H9 (cell line): ENCODE measurements around the gene HECTD3. TPM values are rescaled to one million over a fixed set of nuclear protein-coding genes. Genes with fewer than 3 reads are reported as not detected.

Experiments used
- DNase-seq: peaks from one replicate; pipeline ENCODE4 v3.0.0-alpha.2; 2017
- H2AFZ ChIP-seq: one replicate; pipeline ENCODE4 v1.6.1; 2013; ENCODE audit warnings: mild to moderate bottlenecking, low read length, control low read depth, moderate library complexity
- H2AK5ac ChIP-seq: 2 replicates; pipeline ENCODE4 v1.6.1; 2013; ENCODE audit warnings: low read length, control low read depth, mixed read lengths; ENCODE audit not compliant: insufficient read length
- H2BK120ac ChIP-seq: one replicate; pipeline ENCODE4 v1.6.1; 2013; ENCODE audit warnings: low read depth, mild to moderate bottlenecking, low read length, control low read depth, inconsistent platforms; ENCODE audit not compliant: poor library complexity, severe bottlenecking
- H2BK12ac ChIP-seq: 2 replicates; pipeline ENCODE4 v1.6.1; 2013; ENCODE audit warnings: low read length, control low read depth, mixed read lengths, low read depth; ENCODE audit not compliant: insufficient read length
- H2BK15ac ChIP-seq: 2 replicates; pipeline ENCODE4 v1.6.1; 2013; ENCODE audit warnings: low read depth, low read length, control low read depth
- H2BK20ac ChIP-seq: one replicate; pipeline ENCODE4 v1.6.1; 2013; ENCODE audit warnings: low read depth, mild to moderate bottlenecking, low read length, control low read depth, inconsistent platforms; ENCODE audit not compliant: poor library complexity, severe bottlenecking
- H2BK5ac ChIP-seq: 2 replicates; pipeline ENCODE4 v1.6.1; 2013; ENCODE audit warnings: low read length, control low read depth, mixed read lengths; ENCODE audit not compliant: insufficient read length
- H3K14ac ChIP-seq: 2 replicates; pipeline ENCODE4 v1.6.1; 2013; ENCODE audit warnings: low read length, control low read depth; ENCODE audit not compliant: insufficient read depth
- H3K18ac ChIP-seq: 2 replicates; pipeline ENCODE4 v1.6.1; 2013; ENCODE audit warnings: low read depth, mild to moderate bottlenecking, mixed read lengths, low read length, control low read depth; ENCODE audit not compliant: insufficient read length
- H3K23ac ChIP-seq: 2 replicates; pipeline ENCODE4 v1.6.1; 2013; ENCODE audit warnings: low read length, control low read depth, mixed read lengths, low read depth; ENCODE audit not compliant: insufficient read length
- H3K23me2 ChIP-seq: 2 replicates; pipeline ENCODE4 v1.6.1; 2013; ENCODE audit warnings: low read depth, mild to moderate bottlenecking, mixed read lengths, low read length, control low read depth; ENCODE audit not compliant: insufficient read length, poor library complexity, severe bottlenecking
- H3K27ac ChIP-seq: 2 replicates; pipeline ENCODE4 v1.5.1; 2013; ENCODE audit warnings: low read length, control low read depth, mixed read lengths, low read depth; ENCODE audit not compliant: insufficient read length
- H3K27me3 ChIP-seq: 2 replicates; pipeline ENCODE4 v1.6.1; 2013; ENCODE audit warnings: low read length, control low read depth, inconsistent platforms; ENCODE audit not compliant: insufficient read depth
- H3K4ac ChIP-seq: 2 replicates; pipeline ENCODE4 v1.6.1; 2013; ENCODE audit warnings: low read depth, mild to moderate bottlenecking, control low read depth, inconsistent platforms, low read length, moderate library complexity
- H3K4me1 ChIP-seq: 2 replicates; pipeline ENCODE4 v1.6.1; 2013; ENCODE audit warnings: low read length, control low read depth, inconsistent platforms; ENCODE audit not compliant: insufficient read depth
- H3K4me2 ChIP-seq: 2 replicates; pipeline ENCODE4 v1.6.1; 2013; ENCODE audit warnings: low read length, control low read depth, mixed read lengths; ENCODE audit not compliant: insufficient read length, insufficient read depth
- H3K56ac ChIP-seq: 2 replicates; pipeline ENCODE4 v1.6.1; 2013; ENCODE audit warnings: low read depth, mild to moderate bottlenecking, mixed read lengths, low read length, control low read depth; ENCODE audit not compliant: insufficient read length
- H3K79me1 ChIP-seq: 2 replicates; pipeline ENCODE4 v1.6.1; 2013; ENCODE audit warnings: low read depth, mild to moderate bottlenecking, moderate library complexity, low read length, control low read depth, inconsistent platforms; ENCODE audit not compliant: insufficient read depth, poor library complexity, severe bottlenecking
- H3K79me2 ChIP-seq: 2 replicates; pipeline ENCODE4 v1.6.1; 2013; ENCODE audit warnings: low read length, control low read depth, inconsistent platforms; ENCODE audit not compliant: insufficient read depth
- H3K9ac ChIP-seq: 2 replicates; pipeline ENCODE4 v1.6.1; 2013; ENCODE audit warnings: low read length, control low read depth, mixed read lengths; ENCODE audit not compliant: insufficient read length; ENCODE audit errors: extremely low read depth
- H3K9me3 ChIP-seq: one replicate; pipeline ENCODE4 v1.6.1; 2013; ENCODE audit warnings: low read depth, low read length, inconsistent platforms; ENCODE audit not compliant: control insufficient read depth
- H3T11ph ChIP-seq: one replicate; pipeline ENCODE4 v1.6.1; 2013; ENCODE audit warnings: mild to moderate bottlenecking, low read length, control low read depth, inconsistent platforms
- H4K20me1 ChIP-seq: one replicate; pipeline ENCODE4 v1.6.1; 2013; ENCODE audit not compliant: control insufficient read depth, insufficient read length, insufficient read depth
- H4K5ac ChIP-seq: 2 replicates; pipeline ENCODE4 v1.6.1; 2013; ENCODE audit warnings: low read depth, mild to moderate bottlenecking, mixed read lengths, low read length, control low read depth; ENCODE audit not compliant: insufficient read length
- H4K8ac ChIP-seq: replicated peaks from 2 replicates; pipeline ENCODE4 v1.6.1; 2013; ENCODE audit warnings: low read length, control low read depth, mixed read lengths, low read depth; ENCODE audit not compliant: insufficient read length
- H4K91ac ChIP-seq: 2 replicates; pipeline ENCODE4 v1.6.1; 2013; ENCODE audit warnings: low read depth, mild to moderate bottlenecking, moderate library complexity, mixed read lengths, low read length, control low read depth; ENCODE audit not compliant: insufficient read length
- H3K27ac Mint-ChIP-seq, 3 experiments: 2 replicates in 2 of 3; 3 replicates in 1 of 3; pipeline ENCODE4 v1.8.0; 2020 to 2021; ENCODE audit warnings: mixed read lengths in 3 of 3, mild to moderate bottlenecking in 1 of 3, moderate library complexity in 1 of 3
- H3K27me3 Mint-ChIP-seq: 2 replicates; pipeline ENCODE4 v1.8.0; 2021; ENCODE audit warnings: low read depth, mild to moderate bottlenecking, moderate library complexity, mixed read lengths
- H3K36me3 Mint-ChIP-seq, 3 experiments: 2 replicates in 2 of 3; 3 replicates in 1 of 3; pipeline ENCODE4 v1.8.0; 2020 to 2021; ENCODE audit warnings: low read depth in 3 of 3, mixed read lengths in 3 of 3; ENCODE audit not compliant: insufficient read depth in 1 of 3
- H3K4me1 Mint-ChIP-seq, 2 experiments: 2 replicates each; pipeline ENCODE4 v1.8.0; 2020; ENCODE audit warnings: mixed read lengths in 2 of 2
- H3K4me3 Mint-ChIP-seq, 2 experiments: 2 replicates in 1 of 2; 3 replicates in 1 of 2; pipeline ENCODE4 v1.8.0; 2020 to 2021; ENCODE audit warnings: mild to moderate bottlenecking in 2 of 2, mixed read lengths in 2 of 2, moderate library complexity in 1 of 2
- H3K9me3 Mint-ChIP-seq, 2 experiments: 2 replicates in 1 of 2; 3 replicates in 1 of 2; pipeline ENCODE4 v1.8.0; 2020; ENCODE audit warnings: mild to moderate bottlenecking in 2 of 2, mixed read lengths in 2 of 2, moderate library complexity in 1 of 2
- WGBS: extraction: QIAGEN DNeasy Blood & Tissue Kit; methylation state at CpG from one replicate; pipeline ENCODE4 v1.1.7; 2013; ENCODE audit warnings: missing lambda C conversion rate, low lambda C conversion rate, mixed read lengths; ENCODE audit not compliant: insufficient read length; ENCODE audit errors: extremely low coverage; 5-methylcytosine and 5-hydroxymethylcytosine counted together
- total RNA-seq: library from RNA; stranded (reverse); gene quantifications from 2 replicates; pipeline ENCODE4 v1.2.1, GENCODE V29; 2021
- TF ChIP-seq, protein P1 (sequence below): fragments of 200-600 bp; sonication (generic); conservative IDR thresholded peaks from 3 replicates; pipeline ENCODE4 v1.8.0; 2021; ENCODE audit warnings: antibody characterized with exemption, mild to moderate bottlenecking

Gene HECTD3
- total RNA-seq, 1 experiment from 2014 or later, result 36.0 TPM

DNA sequence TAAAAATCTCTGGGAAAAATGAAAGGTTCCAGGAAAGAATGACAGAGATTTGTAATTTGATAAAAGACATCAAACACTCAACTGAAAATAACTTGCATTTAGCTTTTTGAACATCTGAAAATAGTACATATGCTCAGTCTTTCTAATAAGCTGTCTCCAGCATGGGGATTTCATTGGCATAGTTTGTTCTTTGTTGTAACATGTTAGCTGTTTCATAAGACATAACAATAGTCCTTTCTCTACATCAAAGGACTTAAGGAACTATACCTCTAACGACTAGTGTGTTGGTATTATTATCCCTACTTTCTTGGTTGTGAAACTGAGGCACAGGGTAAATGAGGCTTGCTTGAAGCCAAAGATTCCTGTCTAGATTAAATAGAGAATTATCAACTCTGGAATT lies 46.7 kb downstream of the HECTD3 start:
- H3K23me2 ChIP-seq, result no peaks in the 10 kb centered on the region
- no peak overlapping the region for H2BK120ac ChIP-seq
- H3K9ac ChIP-seq, result no peak overlapping the region
- H3K79me1 ChIP-seq, result no peaks in the 10 kb centered on the region
- no peak overlapping the region for H3T11ph ChIP-seq
- H3K36me3 Mint-ChIP-seq, result no peaks in the 10 kb centered on the region; a peak in 1 of 7 replicates
- no peaks in the 10 kb centered on the region for H3K27me3 ChIP-seq
- TF ChIP-seq, protein P1, sequence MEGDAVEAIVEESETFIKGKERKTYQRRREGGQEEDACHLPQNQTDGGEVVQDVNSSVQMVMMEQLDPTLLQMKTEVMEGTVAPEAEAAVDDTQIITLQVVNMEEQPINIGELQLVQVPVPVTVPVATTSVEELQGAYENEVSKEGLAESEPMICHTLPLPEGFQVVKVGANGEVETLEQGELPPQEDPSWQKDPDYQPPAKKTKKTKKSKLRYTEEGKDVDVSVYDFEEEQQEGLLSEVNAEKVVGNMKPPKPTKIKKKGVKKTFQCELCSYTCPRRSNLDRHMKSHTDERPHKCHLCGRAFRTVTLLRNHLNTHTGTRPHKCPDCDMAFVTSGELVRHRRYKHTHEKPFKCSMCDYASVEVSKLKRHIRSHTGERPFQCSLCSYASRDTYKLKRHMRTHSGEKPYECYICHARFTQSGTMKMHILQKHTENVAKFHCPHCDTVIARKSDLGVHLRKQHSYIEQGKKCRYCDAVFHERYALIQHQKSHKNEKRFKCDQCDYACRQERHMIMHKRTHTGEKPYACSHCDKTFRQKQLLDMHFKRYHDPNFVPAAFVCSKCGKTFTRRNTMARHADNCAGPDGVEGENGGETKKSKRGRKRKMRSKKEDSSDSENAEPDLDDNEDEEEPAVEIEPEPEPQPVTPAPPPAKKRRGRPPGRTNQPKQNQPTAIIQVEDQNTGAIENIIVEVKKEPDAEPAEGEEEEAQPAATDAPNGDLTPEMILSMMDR, result no peak
- H2BK5ac ChIP-seq, result no peak overlapping the region
- no peak overlapping the region for H3K4me3 Mint-ChIP-seq
- no peak overlapping the region for H3K56ac ChIP-seq
- H3K23ac ChIP-seq, result no peak overlapping the region
- no peaks in the 10 kb centered on the region for H3K9me3 Mint-ChIP-seq
- no peaks in the 10 kb centered on the region for H3K4me1 ChIP-seq
- no peak overlapping the region for H3K4me2 ChIP-seq
- H4K20me1 ChIP-seq, result no peaks in the 10 kb centered on the region
- no peak overlapping the region for H4K5ac ChIP-seq
- H3K14ac ChIP-seq, result no peak overlapping the region
- H3K4ac ChIP-seq, result no peak overlapping the region
- no CpG with 5 or more reads among the region's 1 CpG for WGBS
- H3K9me3 ChIP-seq, result no peaks in the 10 kb centered on the region
- no peak overlapping the region for H3K27ac ChIP-seq
- no peak for DNase-seq
- no peak overlapping the region for H2AFZ ChIP-seq
- no peaks in the 10 kb centered on the region for H3K4me1 Mint-ChIP-seq
- H3K27ac Mint-ChIP-seq, result no peak overlapping the region
- no peak overlapping the region for H2BK20ac ChIP-seq
- H4K8ac ChIP-seq, result no peak overlapping the region
- no peak overlapping the region for H3K18ac ChIP-seq
- H3K27me3 Mint-ChIP-seq, result no peaks in the 10 kb centered on the region
- H2BK12ac ChIP-seq, result no peak overlapping the region
- H2BK15ac ChIP-seq, result no peak overlapping the region
- no peak overlapping the region for H4K91ac ChIP-seq
- H2AK5ac ChIP-seq, result no peak overlapping the region
- no peaks in the 10 kb centered on the region for H3K79me2 ChIP-seq
